Measurements from ENCODE around the gene ZNF384.

The ZNF384 gene

GRCh38 chr12:6650832-6651231 is 38.3 kb downstream of the ZNF384 start:
- DNase-seq: no peak

- DNase-seq: peak; percentile 71
Observed at GRCh38 chr12:6647083-6647604, 42.0 kb downstream of the ZNF384 start, which contains the start of gene ACRBP. Gene ACRBP, minus strand, starts transcription at chr12:6647432. Its CDS starts 66 bp downstream, at chr12:6647366.

GRCh38 chr12:6646276-6647082 is 42.7 kb downstream of the ZNF384 start:
- DNase-seq: no peak

- peak; percentile 66 for DNase-seq
Observed at GRCh38 chr12:6644903-6645302, 44.3 kb downstream of the ZNF384 start.

GRCh38 chr12:6644257-6644596 is 44.9 kb downstream of the ZNF384 start:
- no peak for DNase-seq

- DNase-seq: no peak
Observed at GRCh38 chr12:6643569-6644256, 45.5 kb downstream of the ZNF384 start.

- DNase-seq: no peak
Observed at GRCh38 chr12:6641131-6641530, 48.0 kb downstream of the ZNF384 start.

GRCh38 chr12:6640497-6640896 is 48.7 kb downstream of the ZNF384 start:
- no peak for DNase-seq

- DNase-seq: no peak
Observed at GRCh38 chr12:6639151-6639801, 49.9 kb downstream of the ZNF384 start.

- DNase-seq: no peak
Observed at GRCh38 chr12:6638305-6638704, 50.9 kb downstream of the ZNF384 start.

GRCh38 chr12:6635856-6636531 is 53.2 kb downstream of the ZNF384 start, which contains the start of gene LPAR5:
Gene LPAR5, minus strand, starts transcription at chr12:6635959. Its CDS starts 14,711 bp downstream, at chr12:6621248.
- DNase-seq: no peak

- no peak for DNase-seq
Observed at GRCh38 chr12:6635375-6635855, 53.8 kb downstream of the ZNF384 start.

GRCh38 chr12:6632026-6632983 is 56.9 kb downstream of the ZNF384 start:
- no peak for DNase-seq

GRCh38 chr12:6631549-6631961 is 57.6 kb downstream of the ZNF384 start:
- DNase-seq: no peak

- DNase-seq: no peak
Observed at GRCh38 chr12:6630736-6631135, 58.4 kb downstream of the ZNF384 start.

- no peak for DNase-seq
Observed at GRCh38 chr12:6627616-6628015, 61.6 kb downstream of the ZNF384 start.

GRCh38 chr12:6626654-6627283 is 62.4 kb downstream of the ZNF384 start:
- no peak for DNase-seq

GRCh38 chr12:6620885-6621274 is 68.3 kb downstream of the ZNF384 start:
- no peak for DNase-seq

GRCh38 chr12:6620137-6620884 is 68.9 kb downstream of the ZNF384 start:
- peak; percentile 74 for DNase-seq

All from right forelimb (tissue), 1 donor.